Upper lobe of right lung (tissue), 1 donor: ENCODE data around the gene CLDN5. TPM values are rescaled to one million over a fixed set of nuclear protein-coding genes. Genes with fewer than 3 reads are reported as not detected.

Source experiments
- ATAC-seq: fragments of 200-7000 bp; cut with Tn5 transposase; one replicate; pipeline ENCODE4 v1.9.1; 2020; ENCODE audit warnings: mild to moderate bottlenecking, moderate library complexity
- DNase-seq: peaks from one replicate; pipeline ENCODE4 v3.0.0-alpha.2; 2020
- H3K27ac ChIP-seq: fragments of 200-600 bp; one replicate; pipeline ENCODE4 v1.8.0; 2022
- H3K27me3 ChIP-seq: fragments of 200-600 bp; one replicate; pipeline ENCODE4 v1.8.0; 2022; ENCODE audit warnings: mild to moderate bottlenecking
- H3K36me3 ChIP-seq: fragments of 200-600 bp; one replicate; pipeline ENCODE4 v1.8.0; 2022
- H3K4me1 ChIP-seq: fragments of 200-600 bp; one replicate; pipeline ENCODE4 v1.8.0; 2022
- H3K4me3 ChIP-seq: fragments of 200-600 bp; one replicate; pipeline ENCODE4 v1.8.0; 2022; ENCODE audit warnings: mild to moderate bottlenecking
- H3K9me3 ChIP-seq: fragments of 200-600 bp; one replicate; pipeline ENCODE4 v1.8.0; 2022
- CTCF ChIP-seq: fragments of 200-600 bp; IDR thresholded peaks from one replicate; pipeline ENCODE4 v1.8.0; 2022; ENCODE audit warnings: antibody characterized with exemption
- intact Hi-C: fragments of 100-400 bp; cut with DNase I; formaldehyde crosslinking; loops from one replicate; pipeline ENCODE4 v1.11.0; 2022
- total RNA-seq: library from RNA; stranded (reverse); fragmentation: NEBNext Ultra II Directional; extraction: Animal tissue kit (Norgen Biotek cat#: 25700); gene quantifications from one replicate; pipeline ENCODE4 v1.2.1, GENCODE V29; 2021
- donor health status: DM: no; HTN: yes; CAD: no; lungs with severe emphysema.

Gene CLDN5
- total RNA-seq, 1 donor from 2014 or later = 274 TPM

DNA sequence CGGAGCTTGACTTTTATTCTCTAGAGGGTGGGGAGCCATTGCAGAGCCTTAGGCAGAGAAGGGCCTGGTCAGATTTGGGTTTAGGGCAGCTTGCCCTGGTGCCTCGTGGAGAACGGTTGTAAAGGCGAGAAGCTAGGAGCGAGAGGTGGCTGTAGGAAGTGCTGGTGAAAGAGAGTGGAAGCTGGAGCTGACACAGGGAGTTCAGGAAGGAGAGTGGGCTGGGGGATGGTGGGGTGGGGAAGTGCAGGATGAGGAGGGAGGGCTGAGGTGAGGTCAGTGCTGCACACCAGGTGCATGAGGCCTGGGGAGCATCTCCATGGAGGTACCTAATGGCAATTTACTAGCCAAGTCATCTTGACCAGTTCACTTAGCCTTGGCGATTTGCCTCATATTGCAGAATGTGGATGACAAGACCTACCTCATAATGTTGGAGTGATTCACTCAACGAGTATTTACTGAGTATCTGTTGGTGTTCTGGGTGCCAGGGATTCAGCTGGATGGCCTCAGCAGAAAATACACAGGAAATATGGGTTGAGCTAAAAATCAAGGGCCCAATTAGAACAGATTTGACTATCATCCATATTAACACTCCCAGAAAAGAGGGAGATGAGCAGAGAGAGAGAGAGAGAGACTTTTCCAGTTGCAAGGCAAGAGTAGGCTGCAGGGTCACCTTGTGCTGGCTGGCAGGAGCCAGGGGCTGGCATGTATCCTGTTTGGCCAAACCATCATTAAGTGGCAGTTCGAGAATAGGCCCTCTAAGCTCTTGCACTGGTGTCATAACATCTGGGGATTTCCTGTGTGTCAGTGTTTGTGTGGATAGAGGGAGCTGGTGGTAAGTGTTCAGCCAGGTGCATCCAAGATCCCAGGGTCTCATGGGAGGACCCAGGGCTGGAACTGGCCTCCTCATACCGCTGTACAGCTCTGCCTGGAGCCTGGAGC lies 44.4 kb upstream of the CLDN5 start:
- no peak for ATAC-seq

DNA sequence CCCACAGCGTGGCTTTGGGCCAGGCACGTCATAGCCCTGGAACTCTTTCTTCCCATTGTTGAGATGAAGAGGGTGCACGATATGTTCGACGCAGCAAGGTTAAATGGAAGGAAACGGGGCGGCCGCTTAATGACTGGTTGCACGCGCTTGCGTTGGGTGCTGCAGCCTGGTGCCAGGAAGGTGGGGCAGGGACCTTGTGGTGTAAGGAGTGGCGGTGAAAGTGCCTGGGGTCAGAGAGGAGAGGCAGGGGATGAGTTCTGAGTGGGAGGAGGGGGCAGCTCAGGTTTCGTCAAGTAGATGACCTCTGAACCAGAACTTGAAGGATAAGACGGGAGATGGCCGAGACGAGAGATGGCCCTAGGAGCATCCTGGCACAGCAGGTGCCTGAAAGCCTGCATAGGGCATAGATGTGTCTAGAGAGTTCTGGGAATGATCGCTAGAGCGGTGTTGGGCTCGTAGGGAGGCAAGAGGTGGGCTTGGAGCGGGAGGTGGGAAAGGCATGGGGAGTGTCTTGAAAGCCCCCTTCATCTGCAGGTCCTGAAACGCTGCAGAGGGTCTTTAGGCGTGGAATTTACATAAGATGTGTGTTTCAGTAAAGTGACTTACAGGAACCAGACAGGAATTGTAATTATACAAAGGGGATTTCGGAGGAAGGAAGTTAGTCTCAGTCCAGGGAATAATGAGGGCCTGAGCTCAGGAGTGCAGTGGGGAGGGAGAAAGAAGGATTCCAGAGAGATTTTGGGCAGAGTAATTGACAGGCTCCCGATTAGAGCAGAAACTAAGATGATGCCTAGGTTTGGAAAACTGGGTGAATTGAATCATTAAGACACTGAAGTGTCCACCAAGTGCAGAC lies 43.2 kb upstream of the CLDN5 start:
- H3K27ac ChIP-seq = peak overlapping the region; percentile 53
- DNase-seq (no peak), ATAC-seq (peak; percentile 21)
- no peak overlapping the region for H3K4me3 ChIP-seq
- no peaks in the 10 kb centered on the region for H3K27me3 ChIP-seq
- intact Hi-C loops = no loop called here
- no peaks in the 10 kb centered on the region for H3K36me3 ChIP-seq
- H3K4me1 ChIP-seq = peaks cover 5% of the 10 kb centered on the region
- TF ChIP-seq CTCF = no peak
- no peaks in the 10 kb centered on the region for H3K9me3 ChIP-seq

More for the DNA sequence above, 44.4 kb upstream of the CLDN5 start:
- no peak for TF ChIP-seq CTCF
- Histone ChIP-seq H3K27ac (no peak overlapping the region), H3K36me3 (no peaks in the 10 kb centered on the region), H3K4me3 (no peak overlapping the region), H3K4me1 (peaks cover 5% of the 10 kb centered on the region), H3K9me3 (no peaks in the 10 kb centered on the region), H3K27me3 (no peaks in the 10 kb centered on the region)
- intact Hi-C loops = no loop called here
- DNase-seq = no peak

- no peaks in the 10 kb centered on the region for H3K9me3 ChIP-seq
- H3K27ac ChIP-seq = peak overlapping the region; percentile 42
- intact Hi-C loops = no loop called here
- no peak overlapping the region for H3K4me3 ChIP-seq
- DNase-seq = no peak
- ATAC-seq = peak; percentile 11
- H3K36me3 ChIP-seq = no peaks in the 10 kb centered on the region
- H3K27me3 ChIP-seq = no peaks in the 10 kb centered on the region
- TF ChIP-seq CTCF = no peak
- peaks cover 5% of the 10 kb centered on the region for H3K4me1 ChIP-seq
These were observed 42.3 kb upstream of the CLDN5 start for GRCh38 chr22:19566279-19567156.

GRCh38 chr22:19565382-19566278 lies 41.4 kb upstream of the CLDN5 start:
- ATAC-seq (no peak), DNase-seq (no peak)
- H3K4me1 ChIP-seq = peaks cover 5% of the 10 kb centered on the region
- no peak overlapping the region for H3K4me3 ChIP-seq
- no peak overlapping the region for H3K27ac ChIP-seq
- no peaks in the 10 kb centered on the region for H3K27me3 ChIP-seq
- intact Hi-C loops = no loop called here
- no peaks in the 10 kb centered on the region for H3K9me3 ChIP-seq
- TF ChIP-seq CTCF = no peak
- H3K36me3 ChIP-seq = no peaks in the 10 kb centered on the region
